Fibroblast of upper back skin (primary cell): ENCODE measurements around the gene DLG3.
"Not testable (repeated sequence)": the region's sequence is repeated elsewhere in the genome, so short reads cannot be mapped to it uniquely, and the experiment has no call there.

ENCODE experiments used
- DNase-seq: peaks from one replicate; pipeline ENCODE4 v3.0.0-alpha.2; 2013

Gene DLG3

GRCh38 chrX:70444326-70444945 is at the start of gene DLG3:
Gene DLG3, plus strand, starts transcription at chrX:70444835. Its CDS starts 367 bp downstream, at chrX:70445202.
- peak; percentile 54 for DNase-seq

GRCh38 chrX:70398899-70399298 is 45.7 kb upstream of the DLG3 start:
- peak; percentile 3 for DNase-seq

GRCh38 chrX:70400181-70400580 is 44.5 kb upstream of the DLG3 start:
- not testable (repeated sequence) for DNase-seq

- no peak for DNase-seq
Observed at GRCh38 chrX:70402721-70403120, 41.9 kb upstream of the DLG3 start.

GRCh38 chrX:70405003-70405402 is 39.6 kb upstream of the DLG3 start:
- DNase-seq = no peak

GRCh38 chrX:70410921-70411320 is 33.7 kb upstream of the DLG3 start:
- no peak for DNase-seq

- no peak for DNase-seq
Observed at GRCh38 chrX:70411475-70411874, 33.2 kb upstream of the DLG3 start.

- DNase-seq = no peak
Observed at GRCh38 chrX:70421618-70422017, 23.0 kb upstream of the DLG3 start.

- peak; percentile 34 for DNase-seq
Observed at GRCh38 chrX:70422851-70423341, 21.7 kb upstream of the DLG3 start, which contains the start of gene GDPD2. Gene GDPD2, plus strand, starts transcription at chrX:70423314. Its CDS starts 1,671 bp downstream, at chrX:70424985.

GRCh38 chrX:70423936-70424675 is 20.5 kb upstream of the DLG3 start:
- DNase-seq = no peak

- DNase-seq = no peak
Observed at GRCh38 chrX:70424801-70425200, 19.8 kb upstream of the DLG3 start.

GRCh38 chrX:70426286-70427278 is 18.1 kb upstream of the DLG3 start:
- no peak for DNase-seq

GRCh38 chrX:70427365-70427764 is 17.3 kb upstream of the DLG3 start:
- DNase-seq = no peak

GRCh38 chrX:70429759-70430158 is 14.9 kb upstream of the DLG3 start:
- DNase-seq = no peak

GRCh38 chrX:70432936-70433847 is 11.4 kb upstream of the DLG3 start:
- DNase-seq = no peak

- peak; percentile 36 for DNase-seq
Observed at GRCh38 chrX:70433848-70434351, 10.7 kb upstream of the DLG3 start.

GRCh38 chrX:70434352-70434866 is 10.2 kb upstream of the DLG3 start:
- peak; percentile 77 for DNase-seq

GRCh38 chrX:70434914-70435586 is 9.6 kb upstream of the DLG3 start:
- peak; percentile 62 for DNase-seq

GRCh38 chrX:70436343-70436742 is 8.3 kb upstream of the DLG3 start:
- peak; percentile 15 for DNase-seq

- no peak for DNase-seq
Observed at GRCh38 chrX:70437011-70437410, 7.6 kb upstream of the DLG3 start.
